Measurements from ENCODE around the gene C20orf144.

The C20orf144 gene

DNA sequence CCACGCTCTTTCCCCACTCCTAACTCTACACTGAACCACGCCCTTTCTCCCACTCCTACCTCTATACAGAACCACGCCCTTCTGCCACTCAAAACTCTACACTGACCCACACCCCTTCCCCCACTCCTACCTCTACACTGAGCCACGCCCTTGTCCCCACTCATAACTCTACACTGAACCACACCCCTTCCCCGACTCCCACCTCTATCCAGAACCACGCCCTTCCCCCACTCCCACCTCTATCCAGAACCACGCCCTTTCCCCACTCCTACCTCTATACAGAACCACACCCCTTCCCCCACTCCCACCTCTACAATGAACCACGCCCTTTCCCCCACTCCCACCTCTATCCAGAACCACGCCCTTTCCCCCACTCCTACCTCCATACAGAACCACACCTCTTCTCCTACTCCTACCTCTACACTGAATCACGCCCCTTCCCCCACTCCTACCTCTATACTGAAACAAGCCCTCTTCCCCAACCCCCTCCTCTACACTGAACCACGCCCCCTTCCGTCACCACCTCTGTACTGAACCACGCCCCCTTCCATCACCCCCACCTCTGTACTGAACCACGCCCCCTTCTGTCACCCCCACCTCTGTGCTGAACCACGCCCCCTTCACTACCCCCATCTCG lies 47.9 kb downstream of the C20orf144 start:
- FAIRE-seq (no peak), DNase-seq (ENCODE audit: insufficient read length, low spot score) (no peak)
- TF ChIP-seq, protein P1, sequence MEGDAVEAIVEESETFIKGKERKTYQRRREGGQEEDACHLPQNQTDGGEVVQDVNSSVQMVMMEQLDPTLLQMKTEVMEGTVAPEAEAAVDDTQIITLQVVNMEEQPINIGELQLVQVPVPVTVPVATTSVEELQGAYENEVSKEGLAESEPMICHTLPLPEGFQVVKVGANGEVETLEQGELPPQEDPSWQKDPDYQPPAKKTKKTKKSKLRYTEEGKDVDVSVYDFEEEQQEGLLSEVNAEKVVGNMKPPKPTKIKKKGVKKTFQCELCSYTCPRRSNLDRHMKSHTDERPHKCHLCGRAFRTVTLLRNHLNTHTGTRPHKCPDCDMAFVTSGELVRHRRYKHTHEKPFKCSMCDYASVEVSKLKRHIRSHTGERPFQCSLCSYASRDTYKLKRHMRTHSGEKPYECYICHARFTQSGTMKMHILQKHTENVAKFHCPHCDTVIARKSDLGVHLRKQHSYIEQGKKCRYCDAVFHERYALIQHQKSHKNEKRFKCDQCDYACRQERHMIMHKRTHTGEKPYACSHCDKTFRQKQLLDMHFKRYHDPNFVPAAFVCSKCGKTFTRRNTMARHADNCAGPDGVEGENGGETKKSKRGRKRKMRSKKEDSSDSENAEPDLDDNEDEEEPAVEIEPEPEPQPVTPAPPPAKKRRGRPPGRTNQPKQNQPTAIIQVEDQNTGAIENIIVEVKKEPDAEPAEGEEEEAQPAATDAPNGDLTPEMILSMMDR (IDR thresholded peaks at IDR 0.05; ENCODE audit: insufficient read depth, missing control alignments), result no peak

DNA sequence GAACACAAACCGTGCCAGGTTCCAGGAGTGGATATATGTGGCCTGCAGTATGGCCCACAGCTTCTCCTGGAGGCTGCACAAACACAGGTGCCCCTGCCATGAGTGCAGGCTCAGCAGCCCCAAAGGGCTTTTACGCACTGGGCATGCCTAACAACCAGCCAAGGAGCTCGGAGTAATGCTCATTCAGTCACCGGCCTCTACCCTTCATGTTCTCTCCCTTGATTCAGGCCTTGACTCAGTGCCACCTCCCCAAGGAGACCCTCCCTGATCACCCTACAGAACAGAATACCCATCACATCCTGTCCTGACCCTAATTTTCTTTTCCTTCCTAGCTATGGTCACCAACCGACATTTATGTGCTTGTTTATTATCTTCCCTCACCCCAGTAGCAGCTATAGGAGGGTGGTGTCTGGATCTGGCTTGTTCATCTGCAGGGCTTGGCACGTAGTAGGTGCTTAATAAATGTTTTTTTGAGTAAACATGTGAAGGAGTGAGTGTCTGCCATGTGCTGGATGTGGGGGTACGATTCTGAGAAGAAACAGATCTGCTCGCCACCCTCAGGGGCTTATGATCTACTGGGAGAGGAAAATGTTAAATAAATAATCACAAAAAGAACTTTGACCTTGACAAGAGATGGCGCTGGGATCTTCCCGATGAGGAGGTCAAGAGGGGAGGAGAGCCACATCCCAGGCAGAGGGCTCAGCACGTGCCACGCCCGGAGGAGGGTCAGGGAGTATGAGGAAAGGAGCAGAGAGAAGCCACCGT lies 48.7 kb downstream of the C20orf144 start:
- FAIRE-seq (no peak), DNase-seq (ENCODE audit: insufficient read length, low spot score) (no peak)
- TF ChIP-seq, protein P1 (IDR thresholded peaks at IDR 0.05; ENCODE audit: insufficient read depth, missing control alignments), result no peak

DNA sequence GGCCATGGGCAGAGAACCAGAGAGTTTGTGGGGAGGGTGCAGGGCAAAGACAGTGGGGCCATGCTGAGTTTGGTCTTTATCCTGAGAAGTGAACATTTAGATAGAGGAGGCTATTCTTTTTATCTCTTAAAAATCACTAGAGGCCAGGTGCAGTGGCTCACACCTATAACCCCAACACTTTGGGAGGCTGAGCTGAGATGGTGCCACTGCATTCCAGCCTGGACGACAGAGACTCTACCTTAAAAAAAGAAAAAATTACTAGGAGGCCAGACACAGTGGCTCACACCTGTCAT lies 49.3 kb downstream of the C20orf144 start:
- TF ChIP-seq, protein P1 (IDR thresholded peaks at IDR 0.05; ENCODE audit: insufficient read depth, missing control alignments), result no peak
- FAIRE-seq, result no peak
- DNase-seq (ENCODE audit: insufficient read length, low spot score), result no peak
